Left colon (tissue), 2 donors: ENCODE results near the gene WARS2. TPM values are rescaled to one million over a fixed set of nuclear protein-coding genes. Genes with fewer than 3 reads are reported as not detected.

ENCODE experiments used
- ATAC-seq: fragments of 200-7000 bp; cut with Tn5 transposase; one replicate; pipeline ENCODE4 v1.9.1; 2020; ENCODE audit warnings: mild to moderate bottlenecking, moderate library complexity
- DNase-seq, 2 donors: peaks; one replicate each; pipeline ENCODE4 v3.0.0-alpha.2; 2020
- intact Hi-C, 2 donors: fragments of 100-400 bp; cut with DNase I in 1 of 2; cut with micrococcal nuclease in 1 of 2; formaldehyde crosslinking; loops; one replicate each; pipeline versions ENCODE4 v1.11.2 to v1.14.0; 2022; cut with DNase I, micrococcal nuclease
- total RNA-seq, 2 donors: library from RNA; stranded (reverse); fragmentation: NEBNext Ultra II Directional; extraction: Animal tissue kit (Norgen Biotek cat#: 25700); gene quantifications; one replicate each; pipeline ENCODE4 v1.2.1, GENCODE V29; 2021
- donor health status: DM: no; HTN: no; CAD: no.
- donor health status: DM: yes; HTN: yes; CAD: no.

WARS2 gene
- total RNA-seq, 2 donors from 2014 or later = 13.5 to 13.7 TPM

DNA sequence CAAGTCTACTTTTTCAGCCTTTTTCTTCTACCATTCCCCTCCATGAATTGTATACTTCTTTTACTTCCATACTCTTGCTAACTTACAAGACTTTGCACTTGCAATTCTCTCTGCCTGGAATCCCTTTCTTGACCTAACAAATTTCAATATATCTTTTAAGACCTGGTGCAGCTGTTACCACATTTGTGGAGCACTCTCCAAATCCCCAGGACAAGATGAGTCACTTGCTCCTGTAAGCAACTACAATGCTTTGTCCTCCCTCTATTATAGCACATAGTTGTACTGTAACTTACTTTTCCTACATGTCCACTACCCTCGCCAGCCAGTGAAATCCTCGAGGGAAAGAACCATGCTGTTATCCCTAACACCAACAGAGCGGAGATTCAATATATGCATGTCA is 43.1 kb downstream of the WARS2 start:
- DNase-seq (no peak), ATAC-seq (no peak)
- intact Hi-C loops = no loop called here

DNA sequence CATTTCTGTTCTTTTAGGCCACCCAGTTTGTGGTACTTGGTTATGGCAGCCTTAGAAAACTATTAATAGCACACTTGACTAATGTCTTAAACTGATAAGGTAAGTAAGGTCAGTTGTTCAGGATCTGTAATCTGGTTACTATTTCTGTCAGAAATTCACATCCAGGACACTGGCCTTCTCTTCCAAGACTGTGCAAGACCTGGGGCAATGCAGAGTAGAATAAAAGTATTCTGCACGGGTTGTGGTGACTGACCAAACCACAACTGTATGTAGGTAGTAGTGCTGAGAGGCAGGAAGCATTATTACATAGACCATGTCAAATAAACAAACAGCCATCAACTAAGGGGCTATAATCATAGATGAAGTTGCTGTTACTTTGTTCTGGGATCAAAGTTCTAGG is 46.7 kb downstream of the WARS2 start:
- ATAC-seq = peak; percentile 51
- intact Hi-C loops = no loop called here
- DNase-seq = no peak

DNA sequence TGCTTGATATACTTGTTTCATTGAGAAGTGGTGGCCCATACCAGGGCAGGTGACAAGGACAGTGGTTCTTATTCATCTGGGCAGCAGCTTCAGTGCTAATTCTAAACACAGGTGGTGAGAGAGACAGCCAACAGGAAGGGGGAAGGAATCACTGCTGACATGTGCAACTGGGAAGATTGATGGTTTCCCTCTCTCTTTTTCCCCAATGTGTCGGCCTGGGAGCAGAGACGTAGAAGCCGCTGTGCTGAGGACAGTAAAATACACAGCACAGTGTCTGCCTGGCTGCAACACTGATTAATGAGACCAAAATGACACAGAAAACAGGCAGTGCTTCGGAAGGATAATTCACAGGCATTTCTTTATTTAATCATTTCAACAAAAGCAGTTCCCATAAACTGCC is 48.8 kb downstream of the WARS2 start:
- no peak for ATAC-seq
- intact Hi-C loops = no loop called here
- no peak for DNase-seq

DNA sequence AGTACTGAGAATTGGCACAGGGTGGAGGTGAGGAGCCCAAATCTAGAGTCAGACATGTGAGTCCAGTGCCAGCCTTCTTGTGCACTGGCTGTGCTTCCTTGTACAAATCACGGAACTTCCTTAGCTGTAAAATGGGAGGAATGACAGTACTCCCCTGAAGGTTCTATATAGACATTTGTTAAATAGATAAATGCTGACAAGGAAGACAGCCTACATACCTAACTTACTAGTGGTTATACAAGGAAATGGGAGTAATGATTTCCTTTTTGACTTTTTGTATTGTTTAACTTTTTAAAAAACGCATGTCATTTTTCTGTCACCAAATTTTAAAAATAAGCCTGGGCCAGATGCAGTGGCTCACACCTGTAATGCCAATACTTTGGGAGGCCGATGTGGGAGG is 50.2 kb downstream of the WARS2 start:
- no peak for ATAC-seq
- intact Hi-C loops = no loop called here

GRCh38 chr1:119086830-119087229 is 53.6 kb downstream of the WARS2 start:
- ATAC-seq (no peak), DNase-seq (no peak)
- intact Hi-C loops = no loop called here

More for the DNA sequence above, 50.2 kb downstream of the WARS2 start:
- DNase-seq = no peak

GRCh38 chr1:119084798-119085197 is 55.7 kb downstream of the WARS2 start:
- DNase-seq = no peak
- intact Hi-C loops = no loop called here

DNA sequence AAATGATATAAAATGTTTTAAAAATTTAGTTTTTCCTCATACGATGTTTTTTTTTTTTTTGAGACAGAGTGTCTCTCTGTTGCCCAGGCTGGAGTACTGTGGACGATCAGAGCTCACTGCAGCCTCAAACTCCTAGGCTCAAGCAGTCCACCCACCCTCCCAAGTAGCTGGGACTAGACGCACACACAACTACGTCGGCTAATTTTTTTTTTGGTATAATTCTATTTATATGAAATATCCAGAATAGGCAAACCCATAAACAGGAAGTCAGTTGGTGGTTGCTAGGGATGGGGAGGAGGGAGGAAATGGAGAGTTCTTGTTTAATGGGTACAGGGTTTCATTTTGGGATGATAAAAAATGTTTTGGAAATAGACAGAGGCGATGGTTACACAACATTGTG is 56.5 kb downstream of the WARS2 start:
- intact Hi-C loops = no loop called here
- ATAC-seq (no peak), DNase-seq (no peak)

More at GRCh38 chr1:119084798-119085197, 55.7 kb downstream of the WARS2 start:
- no peak for ATAC-seq

- no peak for ATAC-seq
- intact Hi-C loops = no loop called here
Observed at GRCh38 chr1:119083479-119083878, 57.0 kb downstream of the WARS2 start.

GRCh38 chr1:119081700-119082099 is 58.8 kb downstream of the WARS2 start:
- DNase-seq = no peak
- intact Hi-C loops = no loop called here
- no peak for ATAC-seq

More at GRCh38 chr1:119083479-119083878, 57.0 kb downstream of the WARS2 start:
- DNase-seq = no peak

GRCh38 chr1:119081267-119081666 is 59.2 kb downstream of the WARS2 start:
- no peak for DNase-seq
- ATAC-seq = no peak
- intact Hi-C loops = no loop called here

- intact Hi-C loops = no loop called here
- ATAC-seq (no peak), DNase-seq (no peak)
Observed at GRCh38 chr1:119080586-119080985, 59.9 kb downstream of the WARS2 start.

DNA sequence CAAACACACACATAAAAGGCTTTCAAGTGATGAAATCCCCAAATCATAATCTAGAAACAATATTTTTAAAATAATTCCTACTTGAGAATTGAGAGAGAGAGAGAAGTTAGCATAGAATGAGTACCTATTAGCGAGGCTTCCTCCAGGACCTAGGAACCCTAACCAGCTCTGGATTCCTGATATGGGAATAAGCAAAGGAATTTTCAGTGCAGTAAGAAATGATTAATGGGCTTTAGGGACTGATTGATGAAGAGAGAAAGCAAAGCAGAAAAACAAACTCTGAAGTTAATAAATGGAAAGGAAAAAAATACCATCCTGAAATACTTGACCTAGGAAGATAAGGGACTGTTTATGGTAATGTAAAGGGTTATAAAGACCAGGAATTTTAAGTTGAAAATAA is 60.6 kb downstream of the WARS2 start:
- ATAC-seq = no peak

DNA sequence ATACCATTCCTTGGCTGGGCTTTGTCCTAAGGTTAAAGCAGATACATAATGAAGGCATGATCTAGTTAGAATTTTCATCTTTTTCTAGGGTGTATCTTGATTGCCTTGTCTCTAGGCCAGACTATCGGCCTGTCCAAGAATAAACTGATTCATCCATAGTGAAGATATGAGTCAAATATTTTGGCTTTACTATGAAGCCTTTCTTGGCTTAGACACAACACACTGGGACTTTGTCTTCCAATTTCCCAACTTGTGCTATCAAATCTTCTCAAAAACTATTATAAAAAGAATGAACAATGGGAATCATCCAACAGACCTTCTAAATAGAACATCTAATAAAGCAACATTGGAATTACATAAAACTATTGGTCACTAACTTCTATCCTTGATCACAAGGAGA is 64.8 kb downstream of the WARS2 start:
- intact Hi-C loops = no loop called here
- ATAC-seq = no peak
- no peak for DNase-seq

More for the DNA sequence above, 60.6 kb downstream of the WARS2 start:
- intact Hi-C loops = no loop called here
- DNase-seq = no peak

DNA sequence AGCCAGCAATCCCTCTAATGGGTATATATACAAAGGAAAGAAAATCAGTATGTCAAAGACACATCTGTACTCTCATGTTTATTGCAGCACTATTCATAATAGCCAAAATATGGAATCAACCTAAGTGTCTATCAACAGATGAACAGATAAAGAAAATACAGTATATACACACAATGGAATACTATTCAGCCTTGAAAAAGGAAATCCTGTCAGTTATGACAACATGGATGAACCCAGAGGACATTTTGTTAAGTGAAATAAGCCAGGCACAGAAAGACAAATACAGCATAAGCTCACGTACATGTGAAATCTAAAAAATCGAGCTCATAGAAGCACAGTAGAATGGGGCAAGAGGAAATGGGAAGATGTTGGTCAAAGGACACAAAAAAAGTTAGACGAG is 69.1 kb downstream of the WARS2 start:
- intact Hi-C loops = no loop called here
- DNase-seq (no peak), ATAC-seq (no peak)

GRCh38 chr1:119069682-119070081 is 70.8 kb downstream of the WARS2 start:
- intact Hi-C loops = no loop called here
- no peak for DNase-seq
- no peak for ATAC-seq

- ATAC-seq (no peak), DNase-seq (no peak)
- intact Hi-C loops = no loop called here
Observed at GRCh38 chr1:119068427-119068826, 72.0 kb downstream of the WARS2 start.

DNA sequence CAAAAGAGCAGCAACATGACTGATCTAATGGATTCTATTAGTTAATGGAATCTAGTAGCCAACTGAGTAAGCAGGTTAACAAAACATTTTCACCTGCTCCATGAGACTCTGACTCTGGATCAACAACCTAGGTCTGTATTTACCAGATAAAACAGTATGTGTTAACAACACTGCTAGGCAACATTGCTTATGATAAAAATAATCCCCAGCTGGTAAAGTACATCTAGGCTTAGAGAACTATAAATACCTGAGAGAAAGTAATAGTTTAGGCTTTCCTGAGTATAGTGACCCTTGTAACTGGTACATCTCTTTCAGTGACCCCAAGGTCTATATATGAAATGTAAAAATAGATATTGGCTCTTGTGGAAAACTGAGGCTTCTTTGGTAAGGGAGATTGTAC is 78.8 kb downstream of the WARS2 start:
- no peak for DNase-seq
- intact Hi-C loops = no loop called here
- ATAC-seq = no peak

DNA sequence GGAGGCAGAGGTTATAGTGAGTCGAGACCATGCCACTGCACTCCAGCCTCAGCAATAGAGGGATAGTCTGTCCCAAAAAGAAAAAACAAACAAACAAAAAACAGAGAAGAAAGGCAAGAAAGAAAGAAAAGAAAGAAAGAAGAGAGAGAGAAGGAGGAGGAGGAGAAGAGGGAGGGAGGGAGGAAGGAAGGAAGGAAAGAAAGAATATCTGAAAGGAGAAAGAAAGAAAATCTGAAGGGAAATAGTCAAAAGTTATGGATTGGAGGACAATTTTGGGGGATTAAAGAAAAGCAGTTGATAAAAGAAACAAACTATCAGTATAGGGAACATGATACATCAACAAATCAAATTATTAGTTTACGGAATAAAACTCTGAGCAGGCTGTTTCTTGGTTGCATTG is 84.9 kb downstream of the WARS2 start:
- DNase-seq (no peak), ATAC-seq (no peak)
- intact Hi-C loops = no loop called here

DNA sequence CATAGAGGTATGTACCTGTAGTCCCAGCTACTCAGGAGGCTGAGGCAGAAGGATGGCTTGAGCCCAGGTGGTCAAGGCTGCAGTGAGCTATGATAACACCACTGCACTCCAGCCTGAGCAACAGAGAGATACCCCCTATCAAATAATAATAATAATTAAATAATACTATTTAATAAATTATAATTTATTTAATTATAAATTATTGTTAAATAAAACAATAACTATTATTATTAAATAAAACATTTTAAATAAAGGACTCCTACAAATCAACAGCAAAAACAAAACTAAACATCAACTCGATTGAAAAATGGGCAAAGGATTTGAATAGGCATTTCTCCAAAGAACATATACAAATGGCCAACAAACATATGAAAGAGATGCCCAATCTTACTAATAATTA is 86.5 kb downstream of the WARS2 start:
- ATAC-seq = no peak
- intact Hi-C loops = no loop called here

GRCh38 chr1:119052267-119052666 is 88.2 kb downstream of the WARS2 start:
- intact Hi-C loops = no loop called here
- no peak for DNase-seq
- ATAC-seq = no peak

More for the DNA sequence above, 86.5 kb downstream of the WARS2 start:
- DNase-seq = no peak

GRCh38 chr1:119048624-119049404 is 91.6 kb downstream of the WARS2 start:
- DNase-seq (no peak), ATAC-seq (no peak)
- intact Hi-C loops = no loop called here
